KOPT-K1 (cell line): ENCODE results near the gene DAB2IP.

Experiments used
- H3K27ac ChIP-seq: fragments of 200-600 bp; sonication (generic); 2 replicates; pipeline ENCODE4 v1.5.1; 2016; ENCODE audit warnings: antibody characterized with exemption, mild to moderate bottlenecking, low read depth, low read length; ENCODE audit not compliant: poor library complexity, severe bottlenecking
- H3K36me3 ChIP-seq: fragments of 200-600 bp; sonication (generic); 2 replicates; pipeline ENCODE4 v1.5.1; 2017; ENCODE audit warnings: antibody characterized with exemption, mild to moderate bottlenecking, low read length, moderate library complexity; ENCODE audit not compliant: insufficient read depth
- H3K9me3 ChIP-seq: fragments of 200-600 bp; sonication (generic); 2 replicates; pipeline ENCODE4 v1.5.1; 2017; ENCODE audit warnings: antibody characterized with exemption, low read length, mild to moderate bottlenecking; ENCODE audit not compliant: insufficient read depth, poor library complexity, severe bottlenecking

Gene DAB2IP

DNA sequence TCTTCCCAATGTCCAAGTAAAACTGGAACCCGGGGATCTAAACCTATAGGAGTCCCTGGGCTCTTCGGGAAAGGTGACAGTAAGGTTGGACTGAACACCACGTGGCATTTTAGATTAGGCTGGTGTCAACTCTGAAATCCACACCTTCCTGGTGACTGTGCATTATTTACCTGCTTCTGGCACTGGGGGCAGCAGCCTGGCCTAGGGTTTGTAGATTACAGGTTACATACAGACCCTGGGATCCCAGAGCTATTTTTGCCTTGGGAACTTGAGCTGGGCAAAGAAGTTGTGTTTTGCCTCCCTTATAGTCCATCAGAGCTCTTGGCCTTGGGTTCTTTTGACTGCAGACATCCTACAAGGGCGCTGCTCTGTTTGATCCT lies 173.2 kb downstream of the DAB2IP start:
- Histone ChIP-seq H3K27ac (no peak overlapping the region), H3K36me3 (no peaks in the 10 kb centered on the region), H3K9me3 (no peaks in the 10 kb centered on the region)

DNA sequence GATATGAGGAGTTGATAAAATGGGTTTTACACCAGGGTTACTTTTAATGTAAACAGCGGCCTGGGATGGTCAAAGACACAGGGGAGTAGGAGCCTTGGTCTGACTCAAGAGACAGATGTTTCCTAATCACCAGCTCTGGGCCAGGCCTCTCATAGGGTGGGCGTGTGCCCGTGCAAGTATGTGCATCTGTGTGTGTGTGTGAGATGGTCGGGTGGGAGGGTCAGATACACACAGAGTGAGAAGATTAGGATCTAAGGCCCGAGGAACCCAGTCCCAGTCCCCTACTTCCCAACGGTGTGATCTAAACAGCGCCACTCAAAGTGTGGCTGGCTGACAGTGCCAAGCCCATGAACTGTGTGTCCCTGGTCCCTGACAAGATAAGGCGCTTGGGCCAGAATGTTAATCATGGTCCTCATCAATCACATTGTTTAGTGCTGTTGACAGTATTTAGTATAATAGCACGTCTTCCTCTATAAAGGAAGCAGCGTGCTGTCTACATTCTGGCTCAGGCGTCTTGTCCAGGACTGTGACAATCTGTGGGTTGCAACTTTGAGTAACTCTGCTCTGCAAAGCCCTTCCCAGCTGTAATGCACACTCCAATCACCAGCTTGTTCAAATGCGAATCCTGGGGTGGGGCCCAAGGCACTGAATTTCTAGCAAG lies 173.7 kb downstream of the DAB2IP start:
- H3K36me3 ChIP-seq = no peaks in the 10 kb centered on the region
- no peaks in the 10 kb centered on the region for H3K9me3 ChIP-seq
- no peak overlapping the region for H3K27ac ChIP-seq

DNA sequence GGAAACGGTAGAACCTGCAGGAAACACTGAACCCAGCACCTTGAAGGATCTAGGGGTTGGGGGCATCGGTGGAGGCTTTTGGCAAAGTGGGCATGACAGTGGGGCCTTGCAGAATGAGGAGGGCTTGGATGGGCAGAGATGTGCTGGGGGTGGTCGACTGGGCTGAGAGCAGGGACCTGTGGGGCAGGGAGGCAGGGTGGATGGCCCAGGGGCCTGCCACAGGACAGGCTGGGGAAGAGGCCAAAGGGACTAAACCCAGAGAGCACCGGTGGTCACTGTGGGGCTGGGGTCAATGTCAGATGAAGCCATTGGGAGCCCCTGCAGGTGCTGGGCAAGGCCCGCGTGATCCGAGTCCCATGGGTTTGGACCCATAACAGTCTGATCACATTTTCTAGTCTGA lies 175.3 kb downstream of the DAB2IP start:
- Histone ChIP-seq H3K27ac (no peak overlapping the region), H3K36me3 (no peaks in the 10 kb centered on the region), H3K9me3 (no peaks in the 10 kb centered on the region)

DNA sequence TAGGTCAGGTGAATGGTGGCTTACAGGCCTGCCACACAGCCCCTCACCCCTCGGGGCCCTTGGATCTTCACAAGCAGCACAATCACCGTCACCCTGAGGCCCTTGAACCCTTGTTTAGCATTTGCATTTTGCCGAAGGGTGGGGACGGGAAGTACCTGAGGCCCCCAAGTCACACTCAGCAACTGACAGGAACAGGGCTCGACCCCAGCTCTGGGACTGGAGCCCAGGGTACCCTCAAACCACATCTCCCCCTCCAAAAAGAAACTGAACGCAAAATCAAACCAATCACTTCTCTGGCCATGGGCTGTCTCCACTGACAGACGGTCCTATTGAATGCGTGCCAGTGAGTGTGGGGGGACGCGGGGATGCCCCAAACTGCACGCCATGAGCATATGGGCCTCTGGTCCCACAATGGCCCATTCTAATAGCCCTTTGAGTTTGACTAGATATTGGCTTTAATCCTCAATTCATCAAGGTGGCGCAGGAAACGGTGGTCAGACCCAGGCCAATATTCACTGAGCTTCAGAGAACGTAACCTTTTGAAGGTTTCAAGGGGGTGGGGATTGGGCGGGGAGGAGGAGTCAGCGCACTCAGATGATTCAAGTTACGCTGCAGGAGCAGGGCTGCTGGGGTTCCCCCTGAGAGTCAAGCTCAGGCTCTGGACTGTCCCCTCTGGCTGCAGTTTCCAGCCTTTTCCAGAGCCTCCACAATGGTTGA lies 176.0 kb downstream of the DAB2IP start:
- no peaks in the 10 kb centered on the region for H3K36me3 ChIP-seq
- H3K27ac ChIP-seq = no peak overlapping the region

DNA sequence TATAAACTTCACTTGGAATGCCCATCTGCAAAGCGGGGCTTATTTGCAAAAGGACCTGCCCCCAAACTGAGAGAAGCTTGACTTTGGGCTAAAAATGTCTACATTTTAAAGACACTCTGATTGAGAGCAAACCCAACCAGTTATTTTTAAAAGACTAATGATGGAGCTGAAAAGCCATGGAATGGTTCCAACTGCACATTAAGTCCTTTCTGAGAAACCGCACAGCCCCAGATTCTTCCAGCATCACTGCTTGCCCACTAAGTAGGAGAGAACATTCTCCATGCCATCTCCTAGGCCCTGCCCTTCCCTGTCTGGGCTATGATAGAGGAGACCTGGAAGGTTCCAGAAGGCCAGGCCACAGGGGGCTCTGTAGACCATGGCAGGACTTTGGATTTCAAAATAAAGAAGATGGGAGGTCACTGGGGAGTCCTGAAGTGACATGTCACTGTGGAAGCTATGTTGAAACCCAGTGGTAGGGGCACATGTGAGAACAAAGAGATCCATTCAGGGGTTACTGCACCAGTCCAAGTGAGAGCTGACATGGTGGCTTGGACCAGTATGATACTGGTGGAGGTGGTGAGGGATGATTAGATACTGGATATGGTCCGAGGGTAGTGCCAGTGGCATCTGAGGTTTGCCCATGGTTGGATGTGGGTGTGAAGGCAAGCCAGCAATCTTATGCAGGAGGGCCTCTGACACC lies 179.2 kb downstream of the DAB2IP start:
- Histone ChIP-seq H3K27ac (no peak overlapping the region), H3K9me3 (no peaks in the 10 kb centered on the region), H3K36me3 (no peaks in the 10 kb centered on the region)

More for the DNA sequence above, 176.0 kb downstream of the DAB2IP start:
- no peaks in the 10 kb centered on the region for H3K9me3 ChIP-seq

- Histone ChIP-seq H3K27ac (no peak overlapping the region), H3K36me3 (no peaks in the 10 kb centered on the region), H3K9me3 (no peaks in the 10 kb centered on the region)
These were observed 180.4 kb downstream of the DAB2IP start for GRCh38 chr9:121831869-121832268.

DNA sequence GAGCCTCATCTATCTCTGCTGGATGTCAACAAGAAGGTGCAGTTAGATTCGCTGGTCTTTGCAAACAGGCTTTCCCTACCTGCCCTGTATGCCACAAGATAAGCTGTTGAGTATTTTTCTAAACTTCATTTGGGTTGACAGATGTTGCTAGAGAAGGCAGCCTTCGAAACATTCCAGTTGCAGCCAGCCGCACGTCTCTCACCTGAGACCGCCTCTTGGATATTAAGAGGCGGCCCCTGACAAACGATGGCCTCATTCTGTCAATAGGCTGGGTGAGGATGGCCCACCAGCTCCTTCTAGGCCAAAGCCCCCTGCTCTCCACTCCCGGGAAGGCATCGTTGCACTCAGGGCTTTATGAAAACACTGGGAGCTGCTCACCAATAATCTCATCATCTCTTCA lies 181.6 kb downstream of the DAB2IP start:
- Histone ChIP-seq H3K9me3 (no peaks in the 10 kb centered on the region), H3K27ac (no peak overlapping the region), H3K36me3 (no peaks in the 10 kb centered on the region)
